Ramos (cell line): ENCODE data around the gene TTC9.

Source experiments
- in situ Hi-C: fragments of 300-500 bp; cut with MboI; formaldehyde crosslinking; loops from one replicate; pipeline ENCODE4 v1.14.3; 2022; ENCODE audit warnings: low sequenced_read_pairs; ENCODE audit not compliant: unreplicated experiment

Gene TTC9

GRCh38 chr14:70641548-70642302 is at the start of gene TTC9:
TTC9 (plus strand) TSS chr14:70641916; CDS start chr14:70642130, 214 bp downstream.
- in situ Hi-C loops: no loop called here

- in situ Hi-C loops: no loop called here
Measured at GRCh38 chr14:70594461-70594860, 47.3 kb upstream of the TTC9 start.

GRCh38 chr14:70595443-70596185 is 46.1 kb upstream of the TTC9 start:
- in situ Hi-C loops: no loop called here

GRCh38 chr14:70597731-70598130 is 44.0 kb upstream of the TTC9 start:
- in situ Hi-C loops: no loop called here

GRCh38 chr14:70599345-70599744 is 42.4 kb upstream of the TTC9 start:
- in situ Hi-C loops: no loop called here

GRCh38 chr14:70600382-70601157 is 41.1 kb upstream of the TTC9 start, which contains the start of gene MED6:
MED6 (minus strand) TSS chr14:70600655; CDS start chr14:70600637, 18 bp downstream.
- in situ Hi-C loops: no loop called here

GRCh38 chr14:70601162-70601561 is 40.6 kb upstream of the TTC9 start:
- in situ Hi-C loops: no loop called here

- in situ Hi-C loops: no loop called here
Measured at GRCh38 chr14:70602254-70602653, 39.5 kb upstream of the TTC9 start.

GRCh38 chr14:70611216-70611615 is 30.5 kb upstream of the TTC9 start:
- in situ Hi-C loops: no loop called here

GRCh38 chr14:70616646-70617045 is 25.1 kb upstream of the TTC9 start:
- in situ Hi-C loops: no loop called here

- in situ Hi-C loops: no loop called here
Measured at GRCh38 chr14:70618314-70618713, 23.4 kb upstream of the TTC9 start.

- in situ Hi-C loops: loop anchor here (5.0 to 10.0 kb wide), 2 partner anchors 98 to 195 kb away; no protein-coding TSS in a partner anchor
Measured at GRCh38 chr14:70619708-70620107, 22.0 kb upstream of the TTC9 start.

GRCh38 chr14:70622111-70622712 is 19.5 kb upstream of the TTC9 start:
- in situ Hi-C loops: loop anchor here (5.0 to 10.0 kb wide), 2 partner anchors 95 to 193 kb away; no protein-coding TSS in a partner anchor

GRCh38 chr14:70624972-70625371 is 16.7 kb upstream of the TTC9 start:
- in situ Hi-C loops: loop anchor here (5.0 to 10.0 kb wide), 2 partner anchors 92 to 190 kb away; no protein-coding TSS in a partner anchor

GRCh38 chr14:70631948-70632347 is 9.8 kb upstream of the TTC9 start:
- in situ Hi-C loops: no loop called here

- in situ Hi-C loops: no loop called here
Measured at GRCh38 chr14:70635971-70636595, 5.6 kb upstream of the TTC9 start.

- in situ Hi-C loops: no loop called here
Measured at GRCh38 chr14:70638416-70638815, 3.3 kb upstream of the TTC9 start.

GRCh38 chr14:70640938-70641547 is 673 bp upstream of the TTC9 start:
- in situ Hi-C loops: no loop called here
